ENCODE data around the gene PLEKHA8. TPM values are rescaled to one million over a fixed set of nuclear protein-coding genes. Genes with fewer than 3 reads are reported as not detected.

The PLEKHA8 gene
- total RNA-seq, 2 donors from 2014 or later: 12.1 to 12.9 TPM

DNA sequence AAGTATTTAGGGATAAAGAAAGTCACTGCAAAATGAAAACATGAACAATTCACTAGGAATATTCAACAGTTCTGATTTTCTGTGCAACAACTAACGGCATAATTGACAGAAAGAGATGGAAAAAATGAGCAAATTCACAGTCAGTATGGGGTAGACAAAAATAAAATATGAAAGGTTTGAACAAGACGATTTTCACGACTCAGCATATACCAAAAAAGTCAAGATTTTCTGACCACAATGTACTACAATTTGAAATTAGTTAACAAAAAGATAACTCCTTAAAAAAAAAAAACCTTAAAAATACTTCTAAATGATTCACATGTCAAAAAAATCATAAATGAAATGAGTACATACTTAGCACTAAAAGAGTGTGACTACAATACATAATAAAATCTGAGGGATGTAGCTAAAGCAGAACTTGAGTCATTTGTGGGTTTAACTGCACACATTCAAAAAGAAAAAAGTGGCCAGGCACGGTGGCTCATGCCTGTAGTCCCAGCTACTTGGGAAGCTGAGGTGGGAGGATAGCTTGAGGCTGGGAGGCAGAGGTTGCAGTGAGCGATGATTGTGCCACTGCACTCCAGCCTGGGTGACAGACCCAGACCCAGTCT lies 84.0 kb downstream of the PLEKHA8 start:
- Mint-ChIP-seq H3K27ac (no peak overlapping the region), H3K27me3 (ENCODE audit: low read depth) (no peaks in the 10 kb centered on the region), H3K9me3 (peaks cover 9% of the 10 kb centered on the region in 2 donors), H3K4me3 (no peak overlapping the region), H3K36me3 (ENCODE audit: insufficient read depth in 2 of 2) (peaks cover 9 to 19% of the 10 kb centered on the region in 2 donors), H3K4me1 (ENCODE audit: low read depth) (no peaks in the 10 kb centered on the region)
- ATAC-seq (replicated peaks in 1 of 2) (peak; percentile 56 to 78), DNase-seq (peak in 1 of 2 donors; percentile 9)

DNA sequence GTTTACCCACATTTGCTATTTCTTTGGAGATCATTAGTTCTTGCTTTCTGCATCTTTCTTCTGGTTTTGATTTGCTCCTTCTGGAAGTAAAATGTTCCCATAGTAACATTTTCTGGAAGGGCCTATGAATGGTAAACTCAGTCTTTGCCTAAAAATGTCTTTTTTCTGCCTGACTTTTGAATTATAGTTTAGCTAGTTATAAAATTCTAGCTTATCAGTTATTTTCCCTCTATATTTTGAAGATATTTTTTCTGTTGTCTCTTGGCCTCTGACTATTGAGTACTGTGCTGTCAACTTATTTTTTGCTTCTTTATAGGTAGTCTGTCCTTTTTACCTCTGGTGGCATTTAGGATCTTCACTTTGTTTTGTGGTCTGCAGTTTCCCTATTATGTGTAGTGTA lies 84.9 kb downstream of the PLEKHA8 start:
- DNase-seq (no peak), ATAC-seq (replicated peaks in 1 of 2) (no peak)
- H3K4me1 Mint-ChIP-seq (ENCODE audit: low read depth): no peaks in the 10 kb centered on the region
- H3K27me3 Mint-ChIP-seq (ENCODE audit: low read depth): no peaks in the 10 kb centered on the region
- no peak overlapping the region for H3K4me3 Mint-ChIP-seq
- no peak overlapping the region for H3K27ac Mint-ChIP-seq
- H3K36me3 Mint-ChIP-seq (ENCODE audit: insufficient read depth in 2 of 2): peaks cover 9 to 19% of the 10 kb centered on the region in 2 donors
- peaks cover 9% of the 10 kb centered on the region in 2 donors for H3K9me3 Mint-ChIP-seq

GRCh38 chr7:30114536-30115238 lies 86.5 kb downstream of the PLEKHA8 start:
- no peaks in the 10 kb centered on the region for H3K27me3 Mint-ChIP-seq (ENCODE audit: low read depth)
- H3K4me1 Mint-ChIP-seq (ENCODE audit: low read depth): no peaks in the 10 kb centered on the region
- peak overlapping the region; percentile 51 for H3K27ac Mint-ChIP-seq
- peaks cover 9% of the 10 kb centered on the region in 2 donors for H3K9me3 Mint-ChIP-seq
- DNase-seq (no peak), ATAC-seq (replicated peaks in 1 of 2) (no peak)
- H3K4me3 Mint-ChIP-seq: no peak overlapping the region
- H3K36me3 Mint-ChIP-seq (ENCODE audit: insufficient read depth in 2 of 2): peaks cover 9 to 17% of the 10 kb centered on the region in 2 donors

DNA sequence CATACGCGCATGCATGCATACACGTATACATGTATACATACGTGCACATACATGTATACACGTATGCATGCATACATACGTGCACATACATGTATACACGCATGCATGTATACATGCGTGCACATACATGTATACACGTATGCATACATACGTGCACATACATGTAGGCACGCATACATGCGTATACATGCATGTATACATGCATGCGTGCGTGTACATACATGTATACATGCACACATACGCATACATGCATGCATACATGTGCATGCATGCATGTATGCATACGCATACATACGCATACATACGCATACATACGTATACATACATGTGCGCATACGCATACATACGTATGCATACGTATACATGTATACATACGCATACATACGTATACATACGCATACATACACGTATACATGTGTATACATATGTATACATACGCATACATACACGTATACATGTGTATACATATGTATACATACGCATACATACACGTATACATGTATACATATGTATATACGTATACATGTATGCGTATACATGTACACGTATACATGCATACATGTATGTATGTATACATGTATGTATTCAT lies 87.6 kb downstream of the PLEKHA8 start:
- DNase-seq: no peak
- Mint-ChIP-seq H3K4me3 (no peak overlapping the region), H3K27me3 (ENCODE audit: low read depth) (no peaks in the 10 kb centered on the region), H3K27ac (no peak overlapping the region), H3K9me3 (peaks cover 7 to 9% of the 10 kb centered on the region in 2 donors), H3K4me1 (ENCODE audit: low read depth) (no peaks in the 10 kb centered on the region), H3K36me3 (ENCODE audit: insufficient read depth in 2 of 2) (peaks cover 9 to 17% of the 10 kb centered on the region in 2 donors)
- ATAC-seq (replicated peaks in 1 of 2): no peak

DNA sequence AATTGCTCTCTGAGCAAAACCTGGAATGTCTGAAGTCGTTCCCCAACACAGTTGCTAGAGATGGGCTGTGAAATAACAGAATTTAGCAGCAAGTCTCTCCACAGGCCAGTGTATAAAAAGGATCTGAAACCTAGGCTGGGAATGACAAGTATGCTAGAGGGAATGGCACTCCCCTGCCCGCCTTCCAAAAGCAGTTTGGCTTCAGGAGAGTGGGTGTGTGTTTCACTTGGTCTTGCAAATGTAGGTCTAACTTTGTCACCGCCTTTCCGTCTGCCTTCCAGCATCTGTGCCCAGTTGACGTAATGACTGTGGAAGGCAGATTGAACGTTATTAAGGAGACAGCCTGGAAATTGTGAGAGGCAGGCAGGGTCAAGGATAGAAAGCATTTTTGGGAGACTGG lies 88.6 kb downstream of the PLEKHA8 start:
- no peak overlapping the region for H3K27ac Mint-ChIP-seq
- H3K4me3 Mint-ChIP-seq: no peak overlapping the region
- DNase-seq: no peak
- peaks cover 7 to 9% of the 10 kb centered on the region in 2 donors for H3K9me3 Mint-ChIP-seq
- ATAC-seq (replicated peaks in 1 of 2): no peak
- no peaks in the 10 kb centered on the region for H3K4me1 Mint-ChIP-seq (ENCODE audit: low read depth)
- peaks cover 9 to 16% of the 10 kb centered on the region in 2 donors for H3K36me3 Mint-ChIP-seq (ENCODE audit: insufficient read depth in 2 of 2)
- H3K27me3 Mint-ChIP-seq (ENCODE audit: low read depth): no peaks in the 10 kb centered on the region

DNA sequence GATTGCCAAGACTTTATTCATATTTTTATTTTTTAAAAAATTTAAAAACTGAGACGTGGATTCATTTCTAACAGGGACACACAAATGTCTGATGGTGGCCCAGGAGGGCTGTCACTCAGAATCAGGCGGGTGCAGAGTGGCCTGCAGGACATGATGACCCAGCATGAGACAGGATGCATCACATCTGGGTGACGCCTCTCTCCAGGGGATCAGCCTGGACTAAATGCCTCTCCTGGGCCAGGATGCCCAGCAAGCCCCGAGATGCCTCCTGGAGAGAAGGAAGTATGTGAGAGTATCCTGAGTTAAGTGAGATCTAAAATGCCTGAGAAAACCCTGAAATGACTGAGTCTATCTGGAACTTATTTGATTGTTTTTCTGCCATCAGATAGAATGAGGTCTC lies 89.7 kb downstream of the PLEKHA8 start:
- Mint-ChIP-seq H3K27me3 (ENCODE audit: low read depth) (no peaks in the 10 kb centered on the region), H3K36me3 (ENCODE audit: insufficient read depth in 2 of 2) (peaks cover 8 to 10% of the 10 kb centered on the region in 2 donors), H3K9me3 (peaks cover 5 to 6% of the 10 kb centered on the region in 2 donors), H3K4me1 (ENCODE audit: low read depth) (no peaks in the 10 kb centered on the region), H3K4me3 (no peak overlapping the region), H3K27ac (no peak overlapping the region)
- DNase-seq (no peak), ATAC-seq (replicated peaks in 1 of 2) (no peak)

GRCh38 chr7:30119890-30120577 lies 91.8 kb downstream of the PLEKHA8 start:
- ATAC-seq (replicated peaks in 1 of 2): no peak
- H3K9me3 Mint-ChIP-seq: no peaks in the 10 kb centered on the region
- no peak overlapping the region for H3K27ac Mint-ChIP-seq

GRCh38 chr7:30133736-30134610 lies 105.8 kb downstream of the PLEKHA8 start:
- H3K4me3 Mint-ChIP-seq: peak overlapping the region; percentile 78 to 89
- H3K27me3 Mint-ChIP-seq (ENCODE audit: low read depth): peaks cover 20% of the 10 kb centered on the region
- peak overlapping the region; percentile 86 for H3K27ac Mint-ChIP-seq
- H3K4me1 Mint-ChIP-seq (ENCODE audit: low read depth): peaks cover 6% of the 10 kb centered on the region
- no peaks in the 10 kb centered on the region for H3K9me3 Mint-ChIP-seq
- DNase-seq (no peak), ATAC-seq (replicated peaks in 1 of 2) (no peak)
- peaks cover 0 to 3% of the 10 kb centered on the region in 2 donors for H3K36me3 Mint-ChIP-seq (ENCODE audit: insufficient read depth in 2 of 2)

More at GRCh38 chr7:30119890-30120577, 91.8 kb downstream of the PLEKHA8 start:
- no peaks in the 10 kb centered on the region for H3K4me1 Mint-ChIP-seq (ENCODE audit: low read depth)
- no peak overlapping the region for H3K4me3 Mint-ChIP-seq
- no peak for DNase-seq
- H3K27me3 Mint-ChIP-seq (ENCODE audit: low read depth): no peaks in the 10 kb centered on the region
- no peaks in the 10 kb centered on the region for H3K36me3 Mint-ChIP-seq (ENCODE audit: insufficient read depth in 2 of 2)

DNA sequence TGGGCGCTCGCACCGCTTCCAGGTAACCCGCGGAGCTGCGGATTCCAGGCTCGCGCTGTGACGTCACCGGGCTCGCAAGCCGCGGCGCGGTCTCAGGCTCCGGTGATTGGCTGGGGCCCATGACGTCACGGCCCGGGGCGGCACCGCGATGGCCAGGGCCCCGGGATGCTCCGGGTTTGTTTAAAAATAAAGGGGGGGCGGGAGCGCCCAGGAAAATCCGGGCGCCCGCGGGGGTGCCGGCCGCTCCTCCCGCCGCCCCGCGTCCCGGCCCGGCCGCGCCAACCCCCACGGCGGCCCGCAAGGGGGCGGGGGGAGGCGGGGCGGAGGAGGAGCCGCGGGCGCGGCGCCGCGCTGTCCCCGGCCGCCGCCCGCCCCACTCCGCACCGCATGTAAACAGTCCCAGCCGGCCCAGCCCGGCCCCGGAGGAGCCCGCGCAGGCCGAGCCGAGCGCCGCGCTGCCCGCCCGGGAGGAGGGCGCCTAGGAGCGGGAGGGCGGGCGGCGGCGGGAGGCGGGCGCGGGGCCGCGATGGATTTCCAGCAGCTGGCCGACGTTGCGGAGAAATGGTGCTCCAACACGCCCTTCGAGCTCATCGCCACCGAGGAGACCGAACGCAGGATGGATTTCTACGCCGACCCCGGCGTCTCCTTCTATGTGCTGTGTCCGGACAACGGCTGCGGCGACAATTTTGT lies 106.5 kb downstream of the PLEKHA8 start, which contains the start of gene MTURN:
Gene MTURN (plus strand): TSS at position 376 of the 690 bp plus-strand sequence. CDS start 151 bp downstream, at position 527.
- Mint-ChIP-seq H3K4me3 (peak within 1 kb of the TSS; percentile 89 to 90), H3K27ac (peak within 1 kb of the TSS; percentile 86), H3K36me3 (ENCODE audit: insufficient read depth in 2 of 2) (peaks cover 0 to 3% of the 10 kb centered on the region in 2 donors), H3K9me3 (no peaks in the 10 kb centered on the region), H3K4me1 (ENCODE audit: low read depth) (peaks cover 6% of the 10 kb centered on the region), H3K27me3 (ENCODE audit: low read depth) (peaks cover 20% of the 10 kb centered on the region)
- ATAC-seq (replicated peaks in 1 of 2) (peak; percentile 89 to 92), DNase-seq (peak; percentile 87)

DNA sequence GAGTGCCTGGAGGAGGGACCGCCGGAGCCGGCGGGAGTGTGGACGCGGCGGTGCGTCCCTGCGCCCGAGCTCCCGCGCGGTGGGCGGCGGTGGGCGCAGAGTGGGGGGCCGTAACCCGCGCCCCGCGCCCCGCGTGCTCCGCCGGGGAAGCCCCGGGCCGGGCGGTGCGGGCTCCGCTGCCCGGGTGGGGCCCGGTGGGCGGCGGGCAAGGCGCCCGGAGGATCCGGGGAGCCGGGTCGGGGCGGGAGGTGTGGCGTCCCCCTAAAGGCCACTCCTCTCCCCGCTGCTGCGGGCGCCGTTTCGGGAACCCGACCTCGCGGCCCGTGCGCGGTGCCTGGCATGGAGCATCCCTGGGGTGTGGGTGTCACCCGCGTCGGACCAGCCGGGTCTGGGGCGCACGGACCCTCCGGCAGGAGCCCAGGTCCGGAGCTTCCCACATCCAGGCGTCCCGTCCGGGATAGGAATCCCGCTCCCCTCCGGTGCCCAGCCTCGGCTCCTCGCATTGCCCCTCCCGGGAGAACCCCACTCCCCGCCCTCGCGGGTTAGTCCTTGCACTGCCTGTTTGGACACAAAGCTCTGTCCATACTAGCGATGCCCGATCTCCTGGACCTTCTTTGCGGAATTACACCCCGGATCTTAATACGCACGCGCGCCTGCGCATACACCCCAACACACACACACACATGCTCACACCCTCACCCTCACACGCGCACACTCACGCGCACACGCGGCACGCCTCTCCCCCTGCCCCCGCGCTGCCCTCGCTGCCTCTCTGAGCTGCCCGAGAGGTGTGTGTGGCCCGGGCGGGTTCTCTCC lies 107.3 kb downstream of the PLEKHA8 start:
- H3K4me3 Mint-ChIP-seq: peak overlapping the region; percentile 87 to 90
- H3K27me3 Mint-ChIP-seq (ENCODE audit: low read depth): peaks cover 20% of the 10 kb centered on the region
- peaks cover 0 to 3% of the 10 kb centered on the region in 2 donors for H3K36me3 Mint-ChIP-seq (ENCODE audit: insufficient read depth in 2 of 2)
- H3K27ac Mint-ChIP-seq: peak overlapping the region; percentile 13
- H3K9me3 Mint-ChIP-seq: no peaks in the 10 kb centered on the region
- ATAC-seq (replicated peaks in 1 of 2) (peak; percentile 45 to 57), DNase-seq (peak; percentile 51 to 58)
- peaks cover 6% of the 10 kb centered on the region for H3K4me1 Mint-ChIP-seq (ENCODE audit: low read depth)

DNA sequence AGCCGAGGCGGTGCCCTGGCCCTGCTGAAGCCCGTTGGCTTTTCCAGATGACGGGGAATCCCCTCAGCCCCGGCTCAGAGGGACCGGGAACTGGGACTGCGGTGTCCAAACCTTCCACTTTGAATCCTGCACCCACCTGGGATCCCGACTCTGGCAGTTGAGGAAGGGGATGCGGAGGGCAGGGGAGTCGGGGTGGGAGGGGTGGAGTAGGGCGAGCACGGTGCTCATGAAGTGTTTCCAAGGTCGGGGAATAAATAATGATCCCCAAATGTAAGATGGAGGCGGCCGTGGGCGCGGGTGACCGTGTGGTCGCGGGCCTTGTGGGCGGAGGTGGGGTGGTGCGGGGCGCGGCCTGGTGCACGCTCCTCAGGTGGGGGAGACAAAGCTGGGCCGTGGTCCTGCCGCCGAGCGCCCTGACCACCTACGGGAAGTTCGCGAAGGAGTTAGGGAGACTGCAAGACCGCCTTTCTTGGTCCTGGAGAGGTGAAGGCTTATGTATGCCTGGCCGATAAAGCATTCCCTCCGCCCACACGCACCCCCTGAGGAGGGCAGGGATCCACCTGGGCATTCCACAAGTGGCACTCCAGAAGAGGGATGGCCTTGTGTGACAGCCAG lies 108.0 kb downstream of the PLEKHA8 start:
- peaks cover 6% of the 10 kb centered on the region for H3K4me1 Mint-ChIP-seq (ENCODE audit: low read depth)
- ATAC-seq (replicated peaks in 1 of 2) (no peak), DNase-seq (no peak)
- H3K36me3 Mint-ChIP-seq (ENCODE audit: insufficient read depth in 2 of 2): peaks cover 0 to 3% of the 10 kb centered on the region in 2 donors
- H3K4me3 Mint-ChIP-seq: peak overlapping the region; percentile 87 to 90
- H3K27ac Mint-ChIP-seq: peak overlapping the region; percentile 13
- peaks cover 20% of the 10 kb centered on the region for H3K27me3 Mint-ChIP-seq (ENCODE audit: low read depth)
- H3K9me3 Mint-ChIP-seq: no peaks in the 10 kb centered on the region

Measured in activated T-cell treated with anti-CD3 and anti-CD28 coated beads, Interleukin-2, amount 50 U/mL, for 72 hours (primary cell).